B cell (primary cell): ENCODE results near the gene ACOX3. TPM values are rescaled to one million over a fixed set of nuclear protein-coding genes. Genes with fewer than 3 reads are reported as not detected.
A peak's percentile ranks its signal among the peaks of the same experiment; 100 is the strongest.

Experiments
- ATAC-seq: fragments of 200-7000 bp; cut with Tn5 transposase; one replicate; pipeline ENCODE4 v1.10.0; 2021; ENCODE audit warnings: low read depth, mild to moderate bottlenecking, moderate number of reproducible peaks, moderate library complexity
- CTCF ChIA-PET: fragments of 350-600 bp; sonication (Branson Sonifier 250); formaldehyde crosslinking; loops from one replicate; lab custom pipeline; 2021; ENCODE audit warnings: antibody characterized with exemption, inconsistent platforms; lab: Charles Lee
- POLR2A ChIA-PET: fragments of 350-600 bp; sonication (Branson Sonifier 250); formaldehyde crosslinking; loops from one replicate; lab custom pipeline; 2021; ENCODE audit warnings: antibody characterized with exemption; lab: Charles Lee
- DNase-seq: peaks from one replicate; pipeline ENCODE4 v3.0.0; 2013
- H2AFZ ChIP-seq: 2 replicates; pipeline ENCODE4 v1.6.1; 2012; ENCODE audit warnings: mild to moderate bottlenecking, low read depth, low read length; ENCODE audit not compliant: insufficient read depth, poor library complexity, severe bottlenecking
- H3K27ac ChIP-seq, 2 donors: 1 replicate in 1 of 2; 2 replicates in 1 of 2; pipeline ENCODE4 v1.5.1; 2012 to 2013; ENCODE audit warnings: low read length in 2 of 2, mild to moderate bottlenecking in 2 of 2, moderate library complexity in 1 of 2
- H3K27me3 ChIP-seq, 4 experiments: fragments of 200-600 bp in 1 of 4; sonication (generic) in 1 of 4; replicated peaks in 1 of 4; 1 replicate in 2 of 4; 2 replicates in 2 of 4; pipeline versions ENCODE4 v1.6.1 to v1.7.0; 2013 to 2016; ENCODE audit warnings: low read length in 3 of 4, mild to moderate bottlenecking in 2 of 4, mixed read lengths in 1 of 4, moderate library complexity in 1 of 4; ENCODE audit not compliant: insufficient read depth in 4 of 4, control insufficient read depth in 3 of 4; ENCODE audit errors: control extremely low read depth in 1 of 4
- H3K36me3 ChIP-seq, 2 experiments: replicated peaks in 1 of 2; 1 replicate in 1 of 2; 2 replicates in 1 of 2; pipeline versions ENCODE4 v1.6.1 to v1.7.1; 2013; ENCODE audit warnings: low read length in 1 of 2; ENCODE audit not compliant: insufficient read depth in 2 of 2, control insufficient read depth in 1 of 2; ENCODE audit errors: control extremely low read depth in 1 of 2, extremely low read depth in 1 of 2
- H3K4me1 ChIP-seq, 2 donors: fragments of 200-600 bp in 1 of 2; sonication (generic) in 1 of 2; 1 replicate in 1 of 2; 2 replicates in 1 of 2; pipeline versions ENCODE4 v1.5.1 to v1.6.1; 2013 to 2017; ENCODE audit warnings: low read length in 2 of 2; ENCODE audit not compliant: control insufficient read depth in 2 of 2, insufficient read depth in 2 of 2
- H3K4me2 ChIP-seq: replicated peaks from 2 replicates; pipeline ENCODE3; 2012; ENCODE audit warnings: mild to moderate bottlenecking, low read depth, low read length; ENCODE audit not compliant: poor library complexity, severe bottlenecking
- H3K4me3 ChIP-seq, 5 experiments: fragments of 200-600 bp in 1 of 5; sonication (generic) in 1 of 5; 1 replicate in 3 of 5; 2 replicates in 2 of 5; pipeline versions ENCODE4 v1.5.1 to v1.7.0; 2011 to 2016; ENCODE audit warnings: low read length in 4 of 5, mild to moderate bottlenecking in 4 of 5, low read depth in 2 of 5, control low read depth in 1 of 5, moderate library complexity in 1 of 5; ENCODE audit not compliant: insufficient read depth in 1 of 5; ENCODE audit errors: control extremely low read depth in 1 of 5, extremely low read depth in 1 of 5
- H3K79me2 ChIP-seq: fragments of 200-600 bp; sonication (generic); one replicate; pipeline ENCODE4 v1.6.0; 2016; ENCODE audit warnings: low read length; ENCODE audit not compliant: control insufficient read depth, insufficient read depth
- H3K9ac ChIP-seq: fragments of 200-600 bp; sonication (generic); 2 replicates; pipeline ENCODE4 v1.6.1; 2017; ENCODE audit warnings: mild to moderate bottlenecking, low read length, moderate library complexity
- H3K9me3 ChIP-seq, 3 donors: one replicate each; pipeline versions ENCODE4 v1.6.1 to v1.7.1; 2013; ENCODE audit warnings: low read length in 2 of 3; ENCODE audit not compliant: control insufficient read depth in 2 of 3, insufficient read depth in 1 of 3; ENCODE audit errors: control extremely low read depth in 1 of 3
- H4K20me1 ChIP-seq: 2 replicates; pipeline ENCODE4 v1.6.0; 2012; ENCODE audit warnings: mild to moderate bottlenecking, low read length; ENCODE audit not compliant: insufficient read depth, control insufficient read depth, poor library complexity, severe bottlenecking
- H3K27ac Mint-ChIP-seq: one replicate; pipeline ENCODE4 v1.8.0; 2021; ENCODE audit warnings: mixed read lengths
- H3K27me3 Mint-ChIP-seq: one replicate; pipeline ENCODE4 v1.8.0; 2021; ENCODE audit warnings: mixed read lengths
- H3K4me1 Mint-ChIP-seq: one replicate; pipeline ENCODE4 v1.8.0; 2021; ENCODE audit warnings: mixed read lengths
- H3K4me3 Mint-ChIP-seq: one replicate; pipeline ENCODE4 v1.8.0; 2021; ENCODE audit warnings: mixed read lengths
- H3K9me3 Mint-ChIP-seq: one replicate; pipeline ENCODE4 v1.8.0; 2022; ENCODE audit warnings: mixed read lengths; ENCODE audit not compliant: insufficient read depth
- CTCF ChIP-seq: fragments of 200-600 bp; IDR thresholded peaks from one replicate; pipeline ENCODE4 v1.8.0; 2022; ENCODE audit warnings: antibody characterized with exemption, mild to moderate bottlenecking
- EZH2 ChIP-seq: IDR thresholded peaks from 2 replicates; pipeline ENCODE4 v1.6.1; 2012; ENCODE audit warnings: borderline replicate concordance, low read depth, mild to moderate bottlenecking, moderate library complexity, low read length; ENCODE audit not compliant: insufficient read depth, poor library complexity, severe bottlenecking
- WGBS: methylation state at CpG from one replicate; pipeline ENCODE4 v1.1.5; 2013; ENCODE audit warnings: missing lambda C conversion rate; ENCODE audit not compliant: insufficient coverage; 5-methylcytosine and 5-hydroxymethylcytosine counted together
- intact Hi-C: fragments of 100-400 bp; cut with micrococcal nuclease; formaldehyde crosslinking; loops from one replicate; pipeline ENCODE4 v1.10.0; 2022
- polyA plus RNA-seq: library from polyadenylated mRNA; depleted of rRNA; stranded (reverse); fragments of >200 nt; gene quantifications from 2 replicates; pipeline ENCODE4 v1.2.3, GENCODE V29; 2012
- total RNA-seq, 2 donors: library from RNA; stranded (reverse); fragments of 120-200 nt in 1 of 2; gene quantifications; 1 replicate in 1 of 2; 2 replicates in 1 of 2; pipeline versions ENCODE4 v1.2.3 to v1.2.4, GENCODE V29; 2013 to 2022

Gene ACOX3
- total and polyA plus RNA-seq, 2 donors (not counting 1 experiment from before 2014, with no cell fraction given) = 4.6 to 23.1 TPM

DNA sequence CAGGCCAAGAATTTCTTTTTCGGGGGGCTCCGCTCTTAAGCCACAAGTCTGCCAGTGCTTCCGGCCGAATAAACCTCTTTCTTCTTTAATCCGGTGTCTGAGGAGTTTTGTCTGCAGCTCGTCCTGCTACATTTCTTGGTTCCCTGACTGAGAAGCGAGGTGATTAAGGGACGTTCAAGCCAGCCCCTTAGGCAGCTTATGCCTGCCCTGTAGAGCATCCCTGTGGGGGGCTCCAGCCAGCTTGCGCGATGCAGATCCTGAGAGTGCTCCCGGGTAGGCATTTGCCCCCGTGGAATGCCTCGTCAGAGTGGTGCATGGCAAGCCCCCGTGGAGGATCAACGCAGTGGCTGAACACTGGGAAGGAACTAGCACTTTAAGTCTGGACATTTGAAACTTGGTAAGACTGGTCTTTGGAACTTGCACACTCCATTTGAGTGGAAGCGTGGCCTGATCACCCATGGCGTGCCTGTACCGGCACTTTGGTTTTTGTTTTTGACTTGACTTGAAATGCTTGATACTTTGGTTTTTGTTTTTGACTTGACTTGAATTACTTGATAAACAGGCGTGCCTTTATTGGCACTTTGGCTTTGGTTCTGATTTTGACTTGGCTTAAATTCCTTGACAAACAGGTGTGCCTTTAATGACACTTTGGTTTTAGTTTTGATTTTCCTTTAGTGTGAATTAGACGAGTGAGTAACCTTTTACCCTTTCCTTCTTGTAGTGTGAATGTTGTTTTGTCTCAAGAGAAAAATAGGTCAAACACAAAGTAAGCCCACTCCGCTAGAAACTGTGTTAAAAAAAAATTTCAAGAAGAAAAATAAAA, 6.1 kb downstream of the ACOX3 start:
- 92% methylated on average over 18 of the region's 21 CpGs for WGBS
- ChIA-PET POLR2A (no interaction called here), CTCF (no interaction called here)
- ATAC-seq (no peak), DNase-seq (no peak)
- Histone ChIP-seq H3K36me3 (peaks cover 0 to 2% of the 10 kb centered on the region in 2 experiments), H3K4me1 (peaks cover 21 to 31% of the 10 kb centered on the region in 2 donors), H2AFZ (no peak overlapping the region), H4K20me1 (peaks cover 3% of the 10 kb centered on the region), H3K4me2 (peak overlapping the region; percentile 72), H3K27me3 (no peaks in the 10 kb centered on the region), H3K79me2 (peaks cover 73% of the 10 kb centered on the region), H3K9me3 (no peaks in the 10 kb centered on the region), H3K4me3 (peak overlapping the region in 1 of 5 experiments; percentile 59), H3K27ac (peak overlapping the region; percentile 55 to 87), H3K9ac (peak overlapping the region; percentile 65)
- no peak for TF ChIP-seq EZH2
- no peak for TF ChIP-seq CTCF
- H3K27ac Mint-ChIP-seq = peak overlapping the region; percentile 88
- intact Hi-C loops = no loop called here
- no peaks in the 10 kb centered on the region for H3K27me3 Mint-ChIP-seq
- peaks cover 41% of the 10 kb centered on the region for H3K4me1 Mint-ChIP-seq
- H3K9me3 Mint-ChIP-seq = no peaks in the 10 kb centered on the region
- H3K4me3 Mint-ChIP-seq = peak overlapping the region; percentile 84

DNA sequence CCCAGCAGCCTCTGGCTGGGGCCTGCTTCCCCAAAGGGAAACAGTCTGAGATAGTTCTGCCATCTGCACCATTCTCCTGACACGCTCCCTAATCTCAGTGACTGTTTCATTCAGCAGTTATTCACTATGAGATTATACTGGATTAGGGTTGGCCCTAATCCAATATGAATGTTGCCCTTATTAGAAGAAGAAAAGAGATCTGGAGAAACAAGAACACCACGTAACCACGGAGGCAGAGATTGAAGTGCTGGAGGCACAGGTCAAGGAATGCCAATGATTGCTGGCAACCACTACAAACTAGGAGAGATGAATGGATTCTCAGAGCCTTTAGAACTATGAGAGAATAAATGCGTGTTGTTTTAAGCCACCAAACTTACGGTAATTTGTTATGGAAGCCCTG, 7.4 kb downstream of the ACOX3 start:
- no peak overlapping the region for H3K4me3 ChIP-seq
- no peak overlapping the region for H3K4me3 Mint-ChIP-seq
- no peak for DNase-seq
- H3K9me3 ChIP-seq = no peaks in the 10 kb centered on the region
- ChIA-PET CTCF (no interaction called here), POLR2A (no interaction called here)
- H4K20me1 ChIP-seq = peaks cover 11% of the 10 kb centered on the region
- H2AFZ ChIP-seq = no peak overlapping the region
- H3K27me3 ChIP-seq = no peaks in the 10 kb centered on the region
- TF ChIP-seq CTCF (no peak), EZH2 (no peak)
- peaks cover 72% of the 10 kb centered on the region for H3K79me2 ChIP-seq
- H3K9me3 Mint-ChIP-seq = no peaks in the 10 kb centered on the region
- intact Hi-C loops = no loop called here
- H3K27ac Mint-ChIP-seq = no peak overlapping the region
- peaks cover 44% of the 10 kb centered on the region for H3K4me1 Mint-ChIP-seq
- H3K27ac ChIP-seq = no peak overlapping the region
- WGBS = 100% methylated on average over 2 of the region's 5 CpGs
- H3K4me1 ChIP-seq = peaks cover 23 to 33% of the 10 kb centered on the region in 2 donors
- peaks cover 0 to 2% of the 10 kb centered on the region in 2 experiments for H3K36me3 ChIP-seq
- no peaks in the 10 kb centered on the region for H3K27me3 Mint-ChIP-seq
- ATAC-seq = no peak
- H3K4me2 ChIP-seq = no peak overlapping the region
- H3K9ac ChIP-seq = no peak overlapping the region
